DOHH2 (cell line): ENCODE results near the gene CBL.

Experiments
- H3F3A ChIP-seq: fragments of 200-600 bp; sonication (generic), shearing (Covaris generic); 2 replicates; pipeline ENCODE4 v1.6.0; 2016; ENCODE audit warnings: antibody characterized with exemption, mild to moderate bottlenecking; ENCODE audit not compliant: control insufficient read depth, insufficient read depth
- H3K27ac ChIP-seq: fragments of 200-600 bp; sonication (generic); 2 replicates; pipeline ENCODE4 v1.5.1; 2014; ENCODE audit warnings: low read depth, mild to moderate bottlenecking, low read length, moderate library complexity
- H3K27me3 ChIP-seq: fragments of 200-600 bp; sonication (generic); 2 replicates; pipeline ENCODE4 v1.6.1; 2014; ENCODE audit warnings: mild to moderate bottlenecking, low read length, mixed read lengths; ENCODE audit not compliant: control insufficient read depth
- H3K36me3 ChIP-seq: fragments of 200-600 bp; sonication (generic); 2 replicates; pipeline ENCODE4 v1.6.1; 2014; ENCODE audit warnings: mild to moderate bottlenecking, low read length, moderate library complexity, mixed read lengths; ENCODE audit not compliant: control insufficient read depth
- H3K4me1 ChIP-seq: fragments of 200-600 bp; sonication (generic); 2 replicates; pipeline ENCODE4 v1.6.1; 2014; ENCODE audit warnings: mild to moderate bottlenecking, low read length, mixed read lengths; ENCODE audit not compliant: control insufficient read depth
- H3K4me2 ChIP-seq: fragments of 200-600 bp; sonication (generic); 2 replicates; pipeline ENCODE4 v1.6.0; 2014; ENCODE audit warnings: mild to moderate bottlenecking, low read length, moderate library complexity
- H3K4me3 ChIP-seq: fragments of 200-600 bp; sonication (generic); 2 replicates; pipeline ENCODE4 v1.5.1; 2014; ENCODE audit warnings: mild to moderate bottlenecking, low read length, mixed read lengths
- H3K79me2 ChIP-seq: fragments of 200-600 bp; sonication (generic); 2 replicates; pipeline ENCODE4 v1.6.1; 2014; ENCODE audit warnings: mild to moderate bottlenecking, low read length, mixed read lengths; ENCODE audit not compliant: control insufficient read depth
- H3K9me2 ChIP-seq: fragments of 200-600 bp; sonication (generic); replicated peaks from 2 replicates; pipeline ENCODE4 v1.6.1; 2014; ENCODE audit warnings: mild to moderate bottlenecking, low read length, mixed read lengths; ENCODE audit not compliant: control insufficient read depth
- H3K9me3 ChIP-seq: fragments of 200-600 bp; sonication (generic); 2 replicates; pipeline ENCODE4 v1.6.1; 2014; ENCODE audit warnings: antibody characterized with exemption, low read length, mixed read lengths; ENCODE audit not compliant: control insufficient read depth, insufficient read depth
- H4K20me1 ChIP-seq: fragments of 200-600 bp; sonication (generic); 2 replicates; pipeline ENCODE4 v1.6.0; 2014; ENCODE audit warnings: low read depth, mild to moderate bottlenecking, antibody characterized with exemption, low read length, moderate library complexity; ENCODE audit not compliant: control insufficient read depth, insufficient read depth
- CTCF ChIP-seq: fragments of 200-600 bp; sonication (generic); IDR thresholded peaks from one replicate; pipeline ENCODE4 v1.5.1; 2014; ENCODE audit warnings: antibody characterized with exemption, mild to moderate bottlenecking, low read depth, low read length; ENCODE audit not compliant: poor library complexity, severe bottlenecking
- EZH2phosphoT487 ChIP-seq: fragments of 200-600 bp; sonication (generic); IDR thresholded peaks from 2 replicates; pipeline ENCODE4 v1.6.1; 2017; ENCODE audit warnings: borderline replicate concordance, mild to moderate bottlenecking, antibody characterized with exemption, low read length, moderate library complexity, mixed read lengths

CBL gene

GRCh38 chr11:119305556-119306372 lies 99.6 kb downstream of the CBL start:
- Histone ChIP-seq H3K36me3 (peaks cover 40% of the 10 kb centered on the region), H3K27me3 (no peaks in the 10 kb centered on the region), H3K4me2 (no peak overlapping the region), H4K20me1 (no peaks in the 10 kb centered on the region), H3K27ac (no peak overlapping the region), H3K4me1 (no peaks in the 10 kb centered on the region), H3K79me2 (no peaks in the 10 kb centered on the region), H3K4me3 (no peak overlapping the region), H3K9me3 (no peaks in the 10 kb centered on the region), H3K9me2 (no peaks in the 10 kb centered on the region), H3F3A (peaks cover 3% of the 10 kb centered on the region; the same call in 1 of the 2 replicates)
- TF ChIP-seq EZH2phosphoT487 (no peak), CTCF (no peak)

DNA sequence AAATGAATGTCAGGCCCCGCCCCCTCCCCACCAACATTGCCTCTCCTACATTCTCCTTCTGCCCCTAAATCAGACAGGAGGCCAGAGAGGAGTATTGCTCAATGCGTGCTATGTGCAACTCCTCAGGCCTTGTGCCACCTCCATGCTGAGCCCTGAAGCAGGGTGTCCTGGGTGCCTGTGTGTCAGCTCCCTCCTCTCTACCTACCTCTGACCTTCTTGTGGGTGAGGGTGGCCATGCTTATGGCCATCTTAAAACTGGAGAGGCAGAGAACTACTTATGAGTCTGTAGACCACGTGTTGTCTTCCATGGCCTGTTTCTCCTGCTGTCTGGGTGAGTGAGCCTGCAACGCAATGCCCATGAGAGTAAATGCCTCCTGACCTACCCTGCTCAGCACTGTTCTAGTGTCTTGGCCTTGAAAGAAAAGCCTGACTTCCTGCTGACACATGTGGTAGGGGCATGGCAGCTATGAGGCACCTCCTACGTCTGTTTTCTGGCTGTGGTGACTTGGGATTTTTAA lies 100.3 kb downstream of the CBL start:
- no peaks in the 10 kb centered on the region for H3K4me1 ChIP-seq
- H3K9me2 ChIP-seq: no peaks in the 10 kb centered on the region
- H3K4me2 ChIP-seq: no peak overlapping the region
- no peaks in the 10 kb centered on the region for H3K9me3 ChIP-seq
- H3K4me3 ChIP-seq: no peak overlapping the region
- peaks cover 33% of the 10 kb centered on the region for H3K36me3 ChIP-seq
- H4K20me1 ChIP-seq: no peaks in the 10 kb centered on the region
- H3K79me2 ChIP-seq: no peaks in the 10 kb centered on the region
- no peaks in the 10 kb centered on the region for H3K27me3 ChIP-seq
- TF ChIP-seq CTCF (no peak), EZH2phosphoT487 (no peak)
- H3K27ac ChIP-seq: no peak overlapping the region
- peaks cover 3% of the 10 kb centered on the region; the same call in 1 of the 2 replicates for H3F3A ChIP-seq

DNA sequence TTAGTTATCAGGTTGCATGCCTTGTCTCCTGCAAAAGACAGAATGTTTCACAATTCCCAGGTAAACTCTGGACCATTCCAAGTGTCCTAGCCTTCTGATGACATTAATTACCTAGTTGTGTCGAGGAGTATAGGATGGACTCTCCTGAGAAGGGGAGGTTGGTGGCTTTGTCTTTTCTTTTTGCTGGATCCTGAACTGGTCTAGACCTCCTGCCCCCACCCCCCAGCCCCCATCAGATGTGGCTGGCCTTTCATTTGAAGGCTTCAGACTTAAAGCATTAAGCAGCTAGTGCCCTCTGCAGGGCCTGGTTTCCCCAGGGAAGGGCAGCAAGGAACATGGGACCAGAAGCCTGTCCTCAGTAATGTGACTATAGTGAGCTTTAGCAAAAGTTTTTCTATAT lies 101.1 kb downstream of the CBL start:
- Histone ChIP-seq H3K4me3 (no peak overlapping the region), H3K79me2 (no peaks in the 10 kb centered on the region), H4K20me1 (no peaks in the 10 kb centered on the region), H3F3A (peaks cover 3% of the 10 kb centered on the region; the same call in 1 of the 2 replicates), H3K9me3 (no peaks in the 10 kb centered on the region), H3K27ac (no peak overlapping the region), H3K4me1 (no peaks in the 10 kb centered on the region), H3K9me2 (no peaks in the 10 kb centered on the region), H3K4me2 (no peak overlapping the region), H3K27me3 (no peaks in the 10 kb centered on the region), H3K36me3 (peaks cover 26% of the 10 kb centered on the region)
- no peak for TF ChIP-seq CTCF
- no peak for TF ChIP-seq EZH2phosphoT487
